Endodermal cell (in vitro differentiated cells): ENCODE results near the gene RIMS4. TPM values are rescaled to one million over a fixed set of nuclear protein-coding genes. Genes with fewer than 3 reads are reported as not detected.

Experiments used
- DNase-seq: peaks from one replicate; pipeline ENCODE4 v3.0.0-alpha.2; 2017
- H3K27ac ChIP-seq: 2 replicates; pipeline ENCODE4 v1.5.1; 2013; ENCODE audit warnings: mild to moderate bottlenecking, low read depth, low read length, moderate library complexity
- H3K27me3 ChIP-seq: 2 replicates; pipeline ENCODE4 v1.6.1; 2013; ENCODE audit warnings: mild to moderate bottlenecking, low read length, moderate library complexity; ENCODE audit not compliant: insufficient read depth, control insufficient read depth, poor library complexity, severe bottlenecking
- H3K36me3 ChIP-seq: 2 replicates; pipeline ENCODE4 v1.7.0; 2013; ENCODE audit warnings: mild to moderate bottlenecking, low read length, moderate library complexity; ENCODE audit not compliant: control insufficient read depth, insufficient read depth
- H3K4me1 ChIP-seq: one replicate; pipeline ENCODE4 v1.7.0; 2013; ENCODE audit warnings: low read length; ENCODE audit not compliant: control insufficient read depth, insufficient read depth
- H3K4me3 ChIP-seq: 2 replicates; pipeline ENCODE4 v1.5.1; 2013; ENCODE audit warnings: mild to moderate bottlenecking, low read length, moderate library complexity
- H3K9ac ChIP-seq: 2 replicates; pipeline ENCODE4 v1.6.1; 2013; ENCODE audit warnings: mild to moderate bottlenecking, low read length, moderate library complexity; ENCODE audit not compliant: poor library complexity, severe bottlenecking; ENCODE audit errors: extremely low read depth
- H3K9me3 ChIP-seq: 2 replicates; pipeline ENCODE4 v1.6.1; 2013; ENCODE audit warnings: mild to moderate bottlenecking, low read length, moderate library complexity; ENCODE audit not compliant: control insufficient read depth
- H3K27ac Mint-ChIP-seq: 2 replicates; pipeline ENCODE4 v1.8.0; 2020; ENCODE audit warnings: mixed read lengths
- H3K27me3 Mint-ChIP-seq: 2 replicates; pipeline ENCODE4 v1.8.0; 2021; ENCODE audit warnings: mild to moderate bottlenecking, mixed read lengths; ENCODE audit not compliant: insufficient read depth
- H3K36me3 Mint-ChIP-seq: 2 replicates; pipeline ENCODE4 v1.8.0; 2020; ENCODE audit warnings: low read depth, mixed read lengths
- H3K4me1 Mint-ChIP-seq: 2 replicates; pipeline ENCODE4 v1.8.0; 2020; ENCODE audit warnings: mixed read lengths
- H3K4me3 Mint-ChIP-seq: 2 replicates; pipeline ENCODE4 v1.8.0; 2020; ENCODE audit warnings: mild to moderate bottlenecking, moderate library complexity, mixed read lengths
- H3K9me3 Mint-ChIP-seq: 2 replicates; pipeline ENCODE4 v1.8.0; 2020; ENCODE audit warnings: mild to moderate bottlenecking, mixed read lengths
- WGBS, 2 experiments: methylation state at CpG; one replicate each; pipeline versions ENCODE4 v1.1.5 to v1.1.7; 2013; ENCODE audit warnings: missing lambda C conversion rate in 2 of 2, mixed read lengths in 1 of 2; ENCODE audit not compliant: insufficient coverage in 1 of 2, insufficient read length in 1 of 2; 5-methylcytosine and 5-hydroxymethylcytosine counted together
- total RNA-seq, 2 donors: library from RNA; stranded (reverse); fragmentation: NEBNext Ultra II Directional in 1 of 2; extraction: Animal tissue kit (Norgen Biotek cat#: 25700) in 1 of 2; gene quantifications; 2 replicates in 1 of 2; 3 replicates in 1 of 2; pipeline ENCODE4 v1.2.1, GENCODE V29; 2021
- TF ChIP-seq, protein P1 (sequence below): fragments of 200-600 bp; sonication (generic); conservative IDR thresholded peaks from 2 replicates; pipeline ENCODE4 v1.5.0; 2021; ENCODE audit warnings: antibody characterized with exemption, mild to moderate bottlenecking

Gene RIMS4
- total RNA-seq, 2 donors from 2014 or later = 4.3 to 13.0 TPM

- Histone ChIP-seq H3K36me3 (no peaks in the 10 kb centered on the region), H3K9me3 (no peaks in the 10 kb centered on the region), H3K27ac (no peak overlapping the region), H3K27me3 (no peaks in the 10 kb centered on the region), H3K9ac (no peak overlapping the region), H3K4me1 (peaks cover 8% of the 10 kb centered on the region), H3K4me3 (no peak overlapping the region)
- 83 to 88% methylated on average over 3 to 5 of the region's 5 CpGs for WGBS, 2 experiments
- no peaks in the 10 kb centered on the region for H3K36me3 Mint-ChIP-seq
- TF ChIP-seq, protein P1, sequence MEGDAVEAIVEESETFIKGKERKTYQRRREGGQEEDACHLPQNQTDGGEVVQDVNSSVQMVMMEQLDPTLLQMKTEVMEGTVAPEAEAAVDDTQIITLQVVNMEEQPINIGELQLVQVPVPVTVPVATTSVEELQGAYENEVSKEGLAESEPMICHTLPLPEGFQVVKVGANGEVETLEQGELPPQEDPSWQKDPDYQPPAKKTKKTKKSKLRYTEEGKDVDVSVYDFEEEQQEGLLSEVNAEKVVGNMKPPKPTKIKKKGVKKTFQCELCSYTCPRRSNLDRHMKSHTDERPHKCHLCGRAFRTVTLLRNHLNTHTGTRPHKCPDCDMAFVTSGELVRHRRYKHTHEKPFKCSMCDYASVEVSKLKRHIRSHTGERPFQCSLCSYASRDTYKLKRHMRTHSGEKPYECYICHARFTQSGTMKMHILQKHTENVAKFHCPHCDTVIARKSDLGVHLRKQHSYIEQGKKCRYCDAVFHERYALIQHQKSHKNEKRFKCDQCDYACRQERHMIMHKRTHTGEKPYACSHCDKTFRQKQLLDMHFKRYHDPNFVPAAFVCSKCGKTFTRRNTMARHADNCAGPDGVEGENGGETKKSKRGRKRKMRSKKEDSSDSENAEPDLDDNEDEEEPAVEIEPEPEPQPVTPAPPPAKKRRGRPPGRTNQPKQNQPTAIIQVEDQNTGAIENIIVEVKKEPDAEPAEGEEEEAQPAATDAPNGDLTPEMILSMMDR = no peak
- no peak overlapping the region for H3K27ac Mint-ChIP-seq
- H3K4me3 Mint-ChIP-seq = no peak overlapping the region
- peaks cover 3% of the 10 kb centered on the region for H3K27me3 Mint-ChIP-seq
- H3K4me1 Mint-ChIP-seq = peaks cover 12% of the 10 kb centered on the region
- no peaks in the 10 kb centered on the region for H3K9me3 Mint-ChIP-seq
- no peak for DNase-seq
These were observed 84.5 kb downstream of the RIMS4 start for GRCh38 chr20:44725837-44726236.

GRCh38 chr20:44724423-44725091 is 85.8 kb downstream of the RIMS4 start:
- Mint-ChIP-seq H3K27ac (no peak overlapping the region), H3K4me1 (peaks cover 10% of the 10 kb centered on the region), H3K9me3 (no peaks in the 10 kb centered on the region), H3K36me3 (no peaks in the 10 kb centered on the region), H3K27me3 (peaks cover 3% of the 10 kb centered on the region), H3K4me3 (no peak overlapping the region)
- H3K9me3 ChIP-seq = no peaks in the 10 kb centered on the region
- H3K36me3 ChIP-seq = no peaks in the 10 kb centered on the region
- 92 to 96% methylated on average over 9 to 26 of the region's 26 CpGs for WGBS, 2 experiments
- TF ChIP-seq, protein P1 = no peak
- H3K27ac ChIP-seq = no peak overlapping the region
- H3K4me3 ChIP-seq = no peak overlapping the region
- no peak for DNase-seq
- peaks cover 8% of the 10 kb centered on the region for H3K4me1 ChIP-seq
- no peaks in the 10 kb centered on the region for H3K27me3 ChIP-seq
- no peak overlapping the region for H3K9ac ChIP-seq

GRCh38 chr20:44723798-44724362 is 86.5 kb downstream of the RIMS4 start:
- no peaks in the 10 kb centered on the region for H3K36me3 Mint-ChIP-seq
- no peak overlapping the region for H3K27ac Mint-ChIP-seq
- H3K9me3 Mint-ChIP-seq = no peaks in the 10 kb centered on the region
- Histone ChIP-seq H3K4me3 (no peak overlapping the region), H3K9me3 (no peaks in the 10 kb centered on the region), H3K9ac (no peak overlapping the region), H3K4me1 (peaks cover 1% of the 10 kb centered on the region), H3K36me3 (no peaks in the 10 kb centered on the region), H3K27ac (no peak overlapping the region), H3K27me3 (no peaks in the 10 kb centered on the region)
- peaks cover 3% of the 10 kb centered on the region for H3K4me1 Mint-ChIP-seq
- WGBS, 2 experiments = 89 to 96% methylated on average over 5 to 8 of the region's 9 CpGs
- DNase-seq = no peak
- TF ChIP-seq, protein P1 = no peak
- no peak overlapping the region for H3K4me3 Mint-ChIP-seq
- peaks cover 3% of the 10 kb centered on the region for H3K27me3 Mint-ChIP-seq
